Sigmoid colon (tissue), 7 donors: Measurements from ENCODE around the gene KCNJ1. TPM values are rescaled to one million over a fixed set of nuclear protein-coding genes. Genes with fewer than 3 reads are reported as not detected.
A peak's percentile ranks its signal among the peaks of the same experiment; 100 is the strongest.

Experiments
- DNase-seq: peaks from one replicate; pipeline ENCODE4 v3.0.0-alpha.2; 2019
- H3K27ac ChIP-seq, 4 donors: fragments of 200-600 bp; sonication (generic); one replicate each; pipeline ENCODE4 v1.5.1; 2016 to 2019; ENCODE audit warnings: mild to moderate bottlenecking in 1 of 4
- H3K27me3 ChIP-seq, 3 donors: fragments of 200-600 bp; sonication (generic); one replicate each; pipeline ENCODE4 v1.5.1; 2019; ENCODE audit warnings: mild to moderate bottlenecking in 1 of 3
- H3K36me3 ChIP-seq, 4 donors: fragments of 200-600 bp; sonication (generic); one replicate each; pipeline ENCODE4 v1.5.1; 2016 to 2019
- H3K4me1 ChIP-seq, 4 donors: fragments of 200-600 bp; sonication (generic); one replicate each; pipeline ENCODE4 v1.5.1; 2017 to 2019
- H3K4me3 ChIP-seq, 4 donors: fragments of 200-600 bp; sonication (generic); one replicate each; pipeline ENCODE4 v1.5.1; 2017 to 2019; ENCODE audit warnings: mild to moderate bottlenecking in 2 of 4, moderate library complexity in 1 of 4
- H3K9me3 ChIP-seq, 4 donors: fragments of 200-600 bp in 3 of 4; sonication (generic) in 3 of 4; one replicate each; pipeline versions ENCODE4 v1.5.1 to v1.6.1; 2013 to 2019
- CTCF ChIP-seq, 4 experiments: fragments of 450-650 bp in 3 of 4; fragments of 200-600 bp in 1 of 4; IDR thresholded peaks; one replicate each; pipeline ENCODE4 v1.5.1; 2016 to 2019; ENCODE audit warnings: antibody characterized with exemption in 4 of 4, mild to moderate bottlenecking in 3 of 4, moderate library complexity in 2 of 4
- EP300 ChIP-seq, 4 donors: sonication (generic); formaldehyde crosslinking; IDR thresholded peaks; one replicate each; pipeline ENCODE4 v1.6.1; 2017; ENCODE audit warnings: antibody characterized with exemption in 4 of 4
- POLR2A ChIP-seq, 2 donors: fragments of 450-650 bp; IDR thresholded peaks; one replicate each; pipeline ENCODE4 v1.6.1; 2016; ENCODE audit warnings: antibody characterized with exemption in 2 of 2, mild to moderate bottlenecking in 2 of 2, moderate library complexity in 2 of 2
- POLR2AphosphoS5 ChIP-seq, 4 donors: sonication (generic); formaldehyde crosslinking; IDR thresholded peaks; one replicate each; pipeline ENCODE4 v1.6.1; 2017; ENCODE audit warnings: antibody characterized with exemption in 4 of 4
- WGBS, 2 donors: extraction: QIAGEN DNeasy Blood & Tissue Kit; methylation state at CpG; one replicate each; pipeline ENCODE4 v1.1.7; 2013; 5-methylcytosine and 5-hydroxymethylcytosine counted together
- intact Hi-C: fragments of 100-400 bp; cut with DNase I; formaldehyde crosslinking; loops from one replicate; pipeline ENCODE4 v1.15.1; 2023
- polyA plus RNA-seq, 3 donors: library from polyadenylated mRNA; stranded (reverse); fragments of 200-250 nt; gene quantifications; one replicate each; pipeline ENCODE4 v1.2.3, GENCODE V29; 2013
- total RNA-seq, 4 donors: library from RNA; depleted of rRNA; stranded (reverse); fragments of >200 nt; gene quantifications; one replicate each; pipeline ENCODE4 v1.1.0, GENCODE V29; 2016
- donor health status: healthy with polysubstance abuse.
- donor health status: Bipolar disorder and iron deficiency.
- donor health status: healthy.

KCNJ1 gene
- total and polyA plus RNA-seq, 7 donors: 0.81 TPM; not detected in 6

- H3K4me3 ChIP-seq: no peak overlapping the region
- no peak for TF ChIP-seq CTCF (IDR thresholded peaks at IDR 0.05)
- no peak for TF ChIP-seq POLR2AphosphoS5 (IDR thresholded peaks at IDR 0.05)
- TF ChIP-seq POLR2A (IDR thresholded peaks at IDR 0.05): no peak
- no peak for TF ChIP-seq EP300 (IDR thresholded peaks at IDR 0.05)
- H3K27ac ChIP-seq: no peak overlapping the region
- H3K36me3 ChIP-seq: no peaks in the 10 kb centered on the region
- DNase-seq: no peak
- H3K4me1 ChIP-seq: peaks cover 0 to 22% (median 15%) of the 10 kb centered on the region in 4 donors
- H3K27me3 ChIP-seq: peaks cover 0 to 12% (median 0%) of the 10 kb centered on the region in 3 donors
- 92 to 93% methylated on average over 10 of the region's 10 CpGs for WGBS, 2 donors
- H3K9me3 ChIP-seq: no peaks in the 10 kb centered on the region
- intact Hi-C loops: no loop called here
Measured at GRCh38 chr11:128902515-128903066, 35.5 kb upstream of the KCNJ1 start.

GRCh38 chr11:128901653-128902514 lies 34.8 kb upstream of the KCNJ1 start:
- Histone ChIP-seq H3K36me3 (no peaks in the 10 kb centered on the region), H3K27me3 (peaks cover 0 to 6% (median 0%) of the 10 kb centered on the region in 3 donors), H3K4me1 (peaks cover 0 to 22% (median 15%) of the 10 kb centered on the region in 4 donors), H3K9me3 (no peaks in the 10 kb centered on the region), H3K27ac (no peak overlapping the region), H3K4me3 (no peak overlapping the region)
- 82 to 93% methylated on average over 29 of the region's 29 CpGs for WGBS, 2 donors
- intact Hi-C loops: no loop called here
- TF ChIP-seq POLR2AphosphoS5 (IDR thresholded peaks at IDR 0.05): no peak
- no peak for TF ChIP-seq CTCF (IDR thresholded peaks at IDR 0.05)
- no peak for TF ChIP-seq POLR2A (IDR thresholded peaks at IDR 0.05)
- no peak for TF ChIP-seq EP300 (IDR thresholded peaks at IDR 0.05)
- DNase-seq: no peak

- Histone ChIP-seq H3K4me3 (no peak overlapping the region), H3K27ac (no peak overlapping the region), H3K27me3 (no peaks in the 10 kb centered on the region), H3K9me3 (no peaks in the 10 kb centered on the region), H3K4me1 (peaks cover 0 to 13% (median 5%) of the 10 kb centered on the region in 4 donors), H3K36me3 (no peaks in the 10 kb centered on the region)
- WGBS, 2 donors: 67 to 70% methylated on average over 4 of the region's 4 CpGs
- DNase-seq: no peak
- intact Hi-C loops: no loop called here
- TF ChIP-seq EP300 (IDR thresholded peaks at IDR 0.05) (no peak), CTCF (IDR thresholded peaks at IDR 0.05) (no peak), POLR2AphosphoS5 (IDR thresholded peaks at IDR 0.05) (no peak), POLR2A (IDR thresholded peaks at IDR 0.05) (no peak)
Measured at GRCh38 chr11:128900468-128900867, 33.4 kb upstream of the KCNJ1 start.

- 91 to 94% methylated on average over 13 of the region's 13 CpGs for whole genome bisulfite sequencing, 2 donors
- no peak overlapping the region for H3K4me3 ChIP-seq
Measured at GRCh38 chr11:128898580-128899344, 31.7 kb upstream of the KCNJ1 start.

More at GRCh38 chr11:128898580-128899344, 31.7 kb upstream of the KCNJ1 start:
- peak; percentile 22 for DNase-seq
- TF ChIP-seq POLR2A (IDR thresholded peaks at IDR 0.05) (no peak), CTCF (IDR thresholded peaks at IDR 0.05) (no peak), POLR2AphosphoS5 (IDR thresholded peaks at IDR 0.05) (no peak), EP300 (IDR thresholded peaks at IDR 0.05) (no peak)
- Histone ChIP-seq H3K27me3 (no peaks in the 10 kb centered on the region), H3K9me3 (no peaks in the 10 kb centered on the region), H3K4me1 (peaks cover 0 to 4% (median 0%) of the 10 kb centered on the region in 4 donors), H3K36me3 (no peaks in the 10 kb centered on the region), H3K27ac (no peak overlapping the region)
- intact Hi-C loops: no loop called here
